Esophagus squamous epithelium (tissue), 4 donors: ENCODE results near the gene LOXL4.

Source experiments
- POLR2A ChIP-seq, 4 donors: fragments of 450-650 bp; IDR thresholded peaks; one replicate each; pipeline ENCODE4 v1.6.1; 2017; ENCODE audit warnings: antibody characterized with exemption in 4 of 4, mild to moderate bottlenecking in 4 of 4, moderate library complexity in 3 of 4
- TF ChIP-seq, protein P1 (sequence below), 6 experiments: fragments of 450-650 bp in 4 of 6; fragments of 200-600 bp in 2 of 6; sonication (generic) in 2 of 6; IDR thresholded peaks; one replicate each; pipeline ENCODE4 v1.5.1; 2016 to 2019; ENCODE audit warnings: antibody characterized with exemption in 6 of 6, mild to moderate bottlenecking in 4 of 6, moderate library complexity in 4 of 6

DNA sequence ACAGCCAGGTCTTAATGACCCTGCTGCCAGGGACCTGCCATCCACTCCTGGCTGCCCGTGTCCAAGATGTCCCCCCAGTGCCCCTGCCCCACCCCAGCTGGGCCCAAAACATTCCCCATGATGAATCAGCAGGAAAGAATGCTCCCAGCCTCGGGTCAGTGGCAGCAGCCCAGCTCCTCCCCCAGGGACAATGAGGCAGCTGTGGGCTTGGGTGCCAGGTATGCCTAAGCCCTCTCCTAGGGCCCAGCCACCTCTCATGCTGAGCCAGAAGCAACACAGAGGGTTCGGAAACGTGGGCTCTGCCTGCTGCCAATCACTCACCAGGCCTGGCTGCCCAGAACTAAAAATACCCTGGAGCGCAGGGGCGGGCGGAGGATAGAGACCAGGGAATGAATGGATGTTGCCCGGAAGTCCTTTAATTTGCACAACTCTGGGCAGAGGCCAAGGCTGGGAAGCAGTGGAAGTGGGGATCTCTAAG, 1.5 kb upstream of the LOXL4 start:
- TF ChIP-seq, protein P1, sequence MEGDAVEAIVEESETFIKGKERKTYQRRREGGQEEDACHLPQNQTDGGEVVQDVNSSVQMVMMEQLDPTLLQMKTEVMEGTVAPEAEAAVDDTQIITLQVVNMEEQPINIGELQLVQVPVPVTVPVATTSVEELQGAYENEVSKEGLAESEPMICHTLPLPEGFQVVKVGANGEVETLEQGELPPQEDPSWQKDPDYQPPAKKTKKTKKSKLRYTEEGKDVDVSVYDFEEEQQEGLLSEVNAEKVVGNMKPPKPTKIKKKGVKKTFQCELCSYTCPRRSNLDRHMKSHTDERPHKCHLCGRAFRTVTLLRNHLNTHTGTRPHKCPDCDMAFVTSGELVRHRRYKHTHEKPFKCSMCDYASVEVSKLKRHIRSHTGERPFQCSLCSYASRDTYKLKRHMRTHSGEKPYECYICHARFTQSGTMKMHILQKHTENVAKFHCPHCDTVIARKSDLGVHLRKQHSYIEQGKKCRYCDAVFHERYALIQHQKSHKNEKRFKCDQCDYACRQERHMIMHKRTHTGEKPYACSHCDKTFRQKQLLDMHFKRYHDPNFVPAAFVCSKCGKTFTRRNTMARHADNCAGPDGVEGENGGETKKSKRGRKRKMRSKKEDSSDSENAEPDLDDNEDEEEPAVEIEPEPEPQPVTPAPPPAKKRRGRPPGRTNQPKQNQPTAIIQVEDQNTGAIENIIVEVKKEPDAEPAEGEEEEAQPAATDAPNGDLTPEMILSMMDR (IDR thresholded peaks at IDR 0.05): no peak
- no peak for TF ChIP-seq POLR2A (IDR thresholded peaks at IDR 0.05)
